Karpas-422 (cell line): ENCODE measurements around the gene CDCP2. TPM values are rescaled to one million over a fixed set of nuclear protein-coding genes. Genes with fewer than 3 reads are reported as not detected.

Experiments
- DNase-seq: peaks from one replicate; pipeline ENCODE4 v3.0.0-alpha.2; 2015
- H2AFZ ChIP-seq: fragments of 200-600 bp; sonication (generic); 2 replicates; pipeline ENCODE4 v1.6.1; 2014; ENCODE audit warnings: antibody characterized with exemption, low read length, mixed read lengths
- H3K27ac ChIP-seq: fragments of 200-600 bp; sonication (generic); 2 replicates; pipeline ENCODE4 v1.5.1; 2014; ENCODE audit warnings: mild to moderate bottlenecking, low read length, moderate library complexity
- H3K27me3 ChIP-seq: fragments of 200-600 bp; sonication (generic); 2 replicates; pipeline ENCODE4 v1.6.1; 2014; ENCODE audit warnings: low read length, mixed read lengths
- H3K36me3 ChIP-seq: fragments of 200-600 bp; sonication (generic); 2 replicates; pipeline ENCODE4 v1.6.1; 2014; ENCODE audit warnings: low read length, mixed read lengths; ENCODE audit not compliant: insufficient read depth
- H3K4me1 ChIP-seq: fragments of 200-600 bp; sonication (generic); 2 replicates; pipeline ENCODE4 v1.6.1; 2014; ENCODE audit warnings: mild to moderate bottlenecking, low read length, mixed read lengths
- H3K4me2 ChIP-seq: fragments of 200-600 bp; sonication (generic); 2 replicates; pipeline ENCODE4 v1.6.1; 2014; ENCODE audit warnings: low read length, low read depth, mild to moderate bottlenecking; ENCODE audit not compliant: poor library complexity, severe bottlenecking
- H3K4me3 ChIP-seq: fragments of 200-600 bp; sonication (generic); 2 replicates; pipeline ENCODE4 v1.5.1; 2014; ENCODE audit warnings: mild to moderate bottlenecking, antibody characterized with exemption, low read length, mixed read lengths
- H3K79me2 ChIP-seq: fragments of 200-600 bp; sonication (generic); 2 replicates; pipeline ENCODE4 v1.6.1; 2014; ENCODE audit warnings: mild to moderate bottlenecking, low read length, mixed read lengths
- H3K9ac ChIP-seq: fragments of 200-600 bp; sonication (generic); 2 replicates; pipeline ENCODE4 v1.6.0; 2014; ENCODE audit warnings: low read length
- H3K9me2 ChIP-seq: fragments of 200-600 bp; sonication (generic), shearing (Covaris generic); replicated peaks from 2 replicates; pipeline ENCODE4 v1.6.0; 2014; ENCODE audit warnings: mild to moderate bottlenecking, low read length, moderate library complexity; ENCODE audit not compliant: insufficient read depth
- H3K9me3 ChIP-seq: fragments of 300-700, 200-600 bp; sonication (generic); 2 replicates; pipeline ENCODE4 v1.6.1; 2014; ENCODE audit warnings: low read length, mixed read lengths
- H4K20me1 ChIP-seq: fragments of 200-600 bp; sonication (generic); 2 replicates; pipeline ENCODE4 v1.6.1; 2014; ENCODE audit warnings: mild to moderate bottlenecking, antibody characterized with exemption, low read length, low read depth; ENCODE audit not compliant: insufficient read depth
- total RNA-seq: library from RNA; depleted of rRNA; stranded (reverse); fragments of >200 nt; shearing (Covaris generic); gene quantifications from 2 replicates; pipeline ENCODE4 v1.2.3, GENCODE V29; 2014; ENCODE audit warnings: low replicate concordance

CDCP2 gene
- total RNA-seq, 1 experiment from 2014 or later = not detected

- H3K9me2 ChIP-seq = no peaks in the 10 kb centered on the region
- no peaks in the 10 kb centered on the region for H3K4me1 ChIP-seq
- no peaks in the 10 kb centered on the region for H3K79me2 ChIP-seq
- no peak overlapping the region for H3K4me3 ChIP-seq
- H3K27me3 ChIP-seq = no peaks in the 10 kb centered on the region; the same call in 1 of the 2 replicates
- H3K27ac ChIP-seq = no peak overlapping the region
- no peak overlapping the region for H3K4me2 ChIP-seq
- H4K20me1 ChIP-seq = no peaks in the 10 kb centered on the region
- DNase-seq = no peak
- no peak overlapping the region for H2AFZ ChIP-seq
- H3K9ac ChIP-seq = no peak overlapping the region
- H3K36me3 ChIP-seq = no peaks in the 10 kb centered on the region
- H3K9me3 ChIP-seq = no peaks in the 10 kb centered on the region
Measured at GRCh38 chr1:54127594-54128300, 25.1 kb downstream of the CDCP2 start.

DNA sequence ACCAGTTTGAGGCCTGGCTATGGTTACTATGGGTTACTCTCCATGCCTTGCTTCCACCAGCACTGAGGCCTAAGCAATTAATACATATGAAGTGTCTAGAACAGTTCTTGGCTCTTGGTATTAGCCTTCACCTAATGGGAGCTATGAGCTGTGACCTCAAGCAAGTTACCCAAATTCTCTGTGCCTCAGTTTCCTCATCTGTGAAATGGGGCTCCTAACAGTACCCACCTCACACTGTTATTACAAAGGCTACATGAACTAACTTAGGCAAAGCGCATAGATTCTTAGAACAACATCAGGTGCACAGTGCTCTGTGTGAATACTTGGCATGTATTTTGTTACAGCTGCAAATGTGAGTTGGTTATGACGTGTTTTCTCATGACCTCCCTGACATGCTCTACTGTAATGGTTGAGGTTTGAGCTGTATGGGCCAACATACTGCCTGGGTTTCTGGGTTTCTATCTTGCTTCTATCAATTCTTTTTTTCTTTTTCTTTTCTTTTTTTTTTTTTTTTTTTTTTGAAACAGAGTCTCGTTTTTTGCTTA is 26.5 kb downstream of the CDCP2 start:
- H3K9me3 ChIP-seq = no peaks in the 10 kb centered on the region
- no peak overlapping the region for H2AFZ ChIP-seq
- H3K36me3 ChIP-seq = no peaks in the 10 kb centered on the region
- no peak overlapping the region for H3K9ac ChIP-seq
- no peak overlapping the region for H3K27ac ChIP-seq
- DNase-seq = no peak
- H3K4me1 ChIP-seq = no peaks in the 10 kb centered on the region
- H3K79me2 ChIP-seq = no peaks in the 10 kb centered on the region
- H4K20me1 ChIP-seq = no peaks in the 10 kb centered on the region
- no peak overlapping the region for H3K4me2 ChIP-seq
- H3K4me3 ChIP-seq = no peak overlapping the region
- H3K9me2 ChIP-seq = no peaks in the 10 kb centered on the region
- H3K27me3 ChIP-seq = no peaks in the 10 kb centered on the region; the same call in 1 of the 2 replicates

DNA sequence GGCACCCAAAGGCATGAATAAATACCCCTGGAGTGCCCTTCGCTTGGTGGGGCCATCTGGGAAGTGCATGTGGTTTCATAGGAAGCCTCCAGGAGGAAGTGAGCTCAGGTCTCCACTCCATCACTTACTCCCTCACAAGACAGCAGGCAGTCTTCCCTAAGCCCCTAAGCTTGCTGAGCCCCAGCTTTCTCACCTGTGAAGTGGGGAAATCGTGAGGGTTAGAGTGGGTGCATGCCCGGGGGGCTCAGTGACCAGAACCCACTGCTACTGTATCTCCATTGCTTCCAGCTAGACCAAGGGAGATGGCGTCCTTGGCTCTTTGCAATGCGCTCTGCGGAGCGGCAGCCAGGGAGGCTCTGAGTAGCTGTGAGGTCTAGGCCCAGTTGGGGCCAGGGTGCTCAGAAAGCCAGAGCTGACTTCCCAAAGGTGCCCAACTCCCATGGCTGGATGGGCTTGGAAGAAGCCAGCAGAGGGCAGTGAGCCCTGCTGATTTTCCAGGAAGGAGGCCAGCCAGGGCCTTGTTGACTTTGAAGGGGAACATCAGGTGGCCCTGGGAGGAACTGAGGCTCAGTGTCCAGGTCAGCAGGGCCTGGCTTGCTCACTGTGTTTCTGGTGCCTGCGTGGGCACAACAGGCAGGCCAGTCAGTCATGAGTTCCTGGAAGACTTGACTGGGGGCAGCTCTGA is 27.3 kb downstream of the CDCP2 start:
- H3K4me1 ChIP-seq = no peaks in the 10 kb centered on the region
- no peak overlapping the region for H3K27ac ChIP-seq
- DNase-seq = no peak
- H3K79me2 ChIP-seq = no peaks in the 10 kb centered on the region
- H3K27me3 ChIP-seq = no peaks in the 10 kb centered on the region; the same call in 1 of the 2 replicates
- H3K36me3 ChIP-seq = no peaks in the 10 kb centered on the region
- no peak overlapping the region for H2AFZ ChIP-seq
- no peak overlapping the region for H3K4me3 ChIP-seq
- no peaks in the 10 kb centered on the region for H4K20me1 ChIP-seq
- H3K9me2 ChIP-seq = no peaks in the 10 kb centered on the region
- no peak overlapping the region for H3K4me2 ChIP-seq
- no peaks in the 10 kb centered on the region for H3K9me3 ChIP-seq
- no peak overlapping the region for H3K9ac ChIP-seq

DNA sequence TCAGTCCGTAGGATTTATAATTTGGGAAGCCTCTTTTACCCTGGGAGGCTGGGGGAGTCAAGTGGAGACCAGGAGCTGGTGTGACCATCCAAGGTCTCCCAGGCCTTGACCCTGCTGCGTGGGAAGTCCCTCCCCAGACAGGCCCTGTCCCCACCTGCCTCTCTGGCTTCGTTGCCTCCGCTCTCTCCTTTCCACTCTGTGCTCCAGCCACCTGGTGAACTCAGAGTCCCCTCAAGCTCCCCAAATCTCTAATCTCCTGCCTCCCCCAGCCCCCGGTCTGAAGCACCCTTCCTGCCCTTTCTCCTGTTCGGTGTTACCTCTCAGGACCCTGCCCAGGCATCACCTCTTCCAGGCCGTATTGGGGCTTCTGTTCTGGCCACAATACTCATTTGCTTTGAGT is 27.9 kb downstream of the CDCP2 start:
- Histone ChIP-seq H3K9me2 (no peaks in the 10 kb centered on the region), H3K4me2 (no peak overlapping the region), H4K20me1 (no peaks in the 10 kb centered on the region), H3K36me3 (no peaks in the 10 kb centered on the region), H3K4me3 (no peak overlapping the region), H3K27ac (no peak overlapping the region), H3K9me3 (no peaks in the 10 kb centered on the region), H3K79me2 (no peaks in the 10 kb centered on the region), H2AFZ (no peak overlapping the region), H3K4me1 (no peaks in the 10 kb centered on the region), H3K9ac (no peak overlapping the region), H3K27me3 (no peaks in the 10 kb centered on the region; the same call in none of the 2 replicates)
- DNase-seq = no peak

GRCh38 chr1:54124472-54124871 is 28.3 kb downstream of the CDCP2 start:
- H3K79me2 ChIP-seq = no peaks in the 10 kb centered on the region
- H3K9ac ChIP-seq = no peak overlapping the region
- H3K27me3 ChIP-seq = no peaks in the 10 kb centered on the region; the same call in none of the 2 replicates
- no peaks in the 10 kb centered on the region for H3K9me2 ChIP-seq
- H3K4me2 ChIP-seq = no peak overlapping the region
- no peaks in the 10 kb centered on the region for H3K36me3 ChIP-seq
- no peak overlapping the region for H3K4me3 ChIP-seq
- no peaks in the 10 kb centered on the region for H4K20me1 ChIP-seq
- H3K4me1 ChIP-seq = no peaks in the 10 kb centered on the region
- no peak for DNase-seq
- no peaks in the 10 kb centered on the region for H3K9me3 ChIP-seq
- H3K27ac ChIP-seq = no peak overlapping the region
- H2AFZ ChIP-seq = no peak overlapping the region

- Histone ChIP-seq H3K79me2 (no peaks in the 10 kb centered on the region), H3K36me3 (no peaks in the 10 kb centered on the region), H3K27me3 (no peaks in the 10 kb centered on the region; the same call in none of the 2 replicates), H3K4me2 (no peak overlapping the region), H3K9me2 (no peaks in the 10 kb centered on the region), H4K20me1 (no peaks in the 10 kb centered on the region), H3K27ac (no peak overlapping the region), H3K4me3 (no peak overlapping the region), H3K4me1 (no peaks in the 10 kb centered on the region), H2AFZ (no peak overlapping the region), H3K9ac (no peak overlapping the region), H3K9me3 (no peaks in the 10 kb centered on the region)
- DNase-seq = no peak
Measured at GRCh38 chr1:54122992-54123391, 29.8 kb downstream of the CDCP2 start.

- DNase-seq = no peak
- H3K36me3 ChIP-seq = no peaks in the 10 kb centered on the region
- no peak overlapping the region for H3K9ac ChIP-seq
- no peaks in the 10 kb centered on the region for H3K79me2 ChIP-seq
- no peak overlapping the region for H3K27ac ChIP-seq
- no peak overlapping the region for H2AFZ ChIP-seq
- no peaks in the 10 kb centered on the region for H3K9me2 ChIP-seq
- H3K9me3 ChIP-seq = no peaks in the 10 kb centered on the region
- H3K4me1 ChIP-seq = no peaks in the 10 kb centered on the region
- H3K4me2 ChIP-seq = no peak overlapping the region
- H3K27me3 ChIP-seq = no peaks in the 10 kb centered on the region; the same call in none of the 2 replicates
- H4K20me1 ChIP-seq = no peaks in the 10 kb centered on the region
- H3K4me3 ChIP-seq = no peak overlapping the region
Measured at GRCh38 chr1:54122135-54122751, 30.6 kb downstream of the CDCP2 start.
